GM21515 (cell line): ENCODE data around the gene ZNF747.
"Not testable (repeated sequence)": the region's sequence is repeated elsewhere in the genome, so short reads cannot be mapped to it uniquely, and the experiment has no call there.

Experiments
- ATAC-seq: cut with Tn5 transposase; IDR thresholded peaks from one replicate; pipeline ENCODE4 v1.9.1; 2021; ENCODE audit not compliant: unreplicated experiment

ZNF747 gene

DNA sequence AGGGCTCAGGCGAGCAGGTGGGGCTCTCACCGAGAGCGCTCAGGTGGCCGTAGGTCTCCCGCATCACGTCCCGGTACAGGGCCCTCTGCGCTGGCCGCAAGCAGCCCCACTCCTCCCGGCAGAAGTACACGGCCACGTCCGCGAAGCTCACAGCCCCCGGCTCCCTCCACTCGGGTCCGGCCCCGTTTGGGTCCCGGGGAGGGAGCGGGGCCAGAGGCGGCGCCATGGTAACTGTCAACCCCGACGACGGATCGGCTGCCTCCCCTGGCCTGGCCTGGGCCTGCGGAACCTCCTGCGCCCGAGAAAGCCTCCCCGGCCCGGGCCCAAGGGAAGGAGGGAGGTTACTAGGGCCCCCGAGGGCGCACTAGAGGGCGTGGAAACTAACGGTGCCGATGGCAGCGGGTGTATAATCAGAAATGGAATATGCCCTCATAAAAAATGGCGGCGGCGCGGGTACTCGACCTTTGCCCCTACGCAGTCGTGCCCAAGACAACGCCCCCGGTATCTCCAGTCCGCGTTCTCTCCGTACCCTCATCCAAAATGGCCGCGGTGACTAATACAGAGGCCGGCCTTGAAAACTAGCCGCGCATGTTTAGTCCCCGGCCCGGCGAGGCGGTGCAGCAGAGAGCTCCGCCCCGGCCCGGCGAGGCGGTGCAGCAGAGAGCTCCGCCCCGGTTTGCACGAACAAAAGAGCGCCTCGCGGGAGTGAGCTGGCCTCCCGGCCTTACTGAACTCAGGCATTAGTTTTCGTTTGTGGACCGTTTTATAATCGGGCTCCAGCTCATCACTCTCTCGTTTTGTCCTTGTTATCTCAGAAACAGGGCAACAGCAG is 23.5 kb upstream of the ZNF747 start, which contains the start of gene ZNF764:
TSS of gene ZNF764 (minus strand) at position 418 of the 832 bp plus-strand sequence. CDS start at position 226, 192 bp downstream.
- peak; percentile 86 for ATAC-seq

DNA sequence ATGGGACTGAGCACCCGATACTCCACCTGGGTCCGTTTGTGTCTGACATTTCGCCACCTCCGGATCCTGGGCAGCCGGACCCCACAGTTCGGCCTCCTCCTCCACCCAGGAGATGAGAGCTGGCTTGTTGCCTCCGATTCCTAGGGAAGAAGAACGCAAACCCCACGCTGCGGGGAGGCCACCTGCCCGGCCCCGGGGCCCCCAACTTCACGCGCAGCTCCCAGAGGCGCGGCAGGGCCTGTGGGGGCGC is 23.0 kb upstream of the ZNF747 start:
- ATAC-seq: no peak

DNA sequence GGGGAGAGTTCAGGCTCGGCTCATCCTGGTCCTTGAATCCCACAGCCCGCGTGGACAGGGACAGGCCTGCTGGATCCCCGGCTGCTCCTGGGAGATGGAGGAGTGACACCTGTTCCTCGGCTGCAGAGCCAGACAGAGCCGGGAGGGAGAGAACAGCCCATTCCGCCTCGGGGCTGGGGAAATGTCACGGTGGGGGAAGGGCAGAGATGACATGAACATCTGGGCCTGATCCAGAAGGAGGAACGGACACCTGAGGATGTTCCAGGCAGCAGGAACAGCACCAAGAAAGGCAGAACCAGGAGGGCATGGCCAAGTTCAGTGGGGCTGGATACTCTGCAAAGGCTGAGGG is 21.4 kb upstream of the ZNF747 start:
- ATAC-seq: no peak

DNA sequence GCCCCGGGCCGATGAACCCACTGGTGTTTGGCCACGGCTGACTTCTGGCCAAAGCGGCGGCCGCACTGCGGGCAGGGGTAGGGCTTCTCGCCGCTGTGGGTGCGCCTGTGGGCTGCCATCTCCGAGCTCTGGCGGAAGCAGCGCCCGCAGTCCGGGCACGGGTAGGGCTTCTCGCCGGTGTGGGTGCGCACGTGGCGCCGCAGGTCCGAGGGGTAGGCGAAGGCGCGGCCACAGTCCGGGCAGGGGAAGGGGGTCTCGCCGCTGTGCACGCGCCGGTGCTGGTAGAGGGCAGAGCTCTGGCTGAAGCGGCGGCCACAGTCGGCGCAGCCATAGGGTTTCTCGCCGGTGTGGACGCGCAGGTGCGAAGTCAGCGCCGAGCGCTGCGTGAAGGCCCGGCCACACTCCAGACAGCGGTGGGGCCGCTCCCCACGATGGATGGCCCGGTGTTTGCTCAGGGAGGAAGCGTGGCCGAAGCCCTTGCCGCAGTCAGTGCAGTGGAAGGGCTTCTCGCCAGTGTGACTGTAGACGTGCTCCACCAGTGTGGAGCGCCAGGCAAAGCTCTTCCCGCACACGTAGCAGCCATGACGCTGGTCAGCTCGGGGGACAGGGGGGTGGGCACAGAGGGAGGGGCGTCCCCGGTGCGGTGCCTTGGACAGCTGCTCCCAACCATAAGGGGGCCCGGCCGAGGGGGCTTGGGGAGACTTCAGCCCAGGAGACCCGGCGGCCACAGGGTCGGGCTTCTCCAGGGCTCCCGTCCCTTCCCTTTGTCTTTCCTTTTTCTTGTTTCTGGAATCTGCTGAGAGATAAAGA is 20.9 kb upstream of the ZNF747 start:
- no peak for ATAC-seq

DNA sequence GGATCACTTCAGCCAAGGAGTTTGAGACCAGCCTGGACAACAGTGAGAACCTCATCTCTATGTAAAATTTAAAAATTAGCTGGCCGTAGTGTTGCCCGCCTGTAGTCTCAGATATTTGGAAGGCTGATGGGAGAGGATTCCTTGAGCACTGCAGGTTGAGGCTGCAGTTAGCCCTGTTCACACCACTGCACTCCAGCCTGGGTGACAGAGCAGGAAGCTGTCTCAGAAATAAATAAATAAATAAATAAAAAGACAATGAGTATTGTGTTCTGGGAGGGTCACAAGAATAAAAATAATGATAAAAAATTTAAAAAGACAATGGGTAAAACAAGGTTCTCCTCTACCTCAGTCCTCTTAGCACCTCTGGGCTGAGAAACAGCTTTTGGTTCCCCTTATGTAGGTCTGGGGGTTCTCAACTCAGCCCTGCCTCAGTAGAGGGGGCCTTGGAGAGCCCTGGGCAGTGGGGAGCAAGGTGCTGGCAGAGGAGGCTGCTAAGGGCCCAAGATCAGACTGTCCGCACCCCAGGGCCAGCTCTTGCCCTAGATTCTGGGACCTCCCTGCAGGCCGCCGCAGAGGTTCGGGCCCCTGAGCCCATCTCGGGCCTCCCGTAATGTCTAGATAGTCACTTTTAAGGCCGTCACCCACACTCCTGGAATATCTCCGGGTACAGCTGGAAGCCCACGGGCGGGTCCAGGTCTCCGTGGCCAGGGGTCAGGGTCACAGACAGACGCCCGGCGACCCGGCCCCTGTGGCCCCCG is 20.1 kb upstream of the ZNF747 start:
- ATAC-seq: no peak

DNA sequence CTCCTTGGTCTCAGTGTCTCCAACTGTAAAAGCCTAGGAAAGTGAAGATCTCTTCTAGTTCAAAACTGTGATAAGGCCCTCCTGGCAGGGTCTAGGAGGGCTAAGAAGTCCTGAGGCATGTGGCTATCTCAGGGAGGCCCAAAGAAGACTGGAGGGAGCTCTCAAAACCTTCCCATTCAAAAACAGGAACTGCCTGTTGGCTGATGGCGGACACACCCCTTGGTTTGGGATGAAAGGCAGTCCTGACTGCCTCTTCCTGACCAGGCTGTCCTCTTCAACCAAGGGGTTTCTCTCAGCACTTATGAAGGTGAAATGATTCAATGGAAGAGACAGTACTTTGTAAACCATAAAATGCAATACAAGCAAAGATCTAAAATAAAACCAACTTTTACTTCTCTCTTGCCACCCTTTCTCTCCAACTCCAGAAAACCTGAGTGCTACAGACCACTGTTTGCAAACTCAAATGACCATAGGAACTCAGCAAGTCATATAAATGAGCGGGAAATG is 18.8 kb upstream of the ZNF747 start:
- ATAC-seq: no peak

DNA sequence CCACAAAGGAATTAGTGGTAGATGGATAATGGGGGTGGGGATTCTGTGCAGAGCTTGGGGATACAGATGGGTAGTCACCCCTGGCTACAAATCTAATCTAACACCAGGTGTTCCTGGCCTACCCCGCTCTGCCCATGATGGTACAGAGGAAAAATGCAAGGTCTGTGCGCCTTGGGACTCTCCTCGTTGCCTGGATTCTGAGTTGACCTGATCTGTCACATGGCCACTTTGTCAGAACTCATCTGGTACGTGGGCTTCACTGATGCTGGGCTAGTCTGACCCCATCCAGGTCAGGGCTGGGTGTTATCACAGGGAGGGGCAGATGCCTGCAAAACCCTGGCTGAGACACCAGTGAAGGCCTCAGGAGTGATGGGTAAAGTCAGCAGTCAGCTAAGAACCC is 18.3 kb upstream of the ZNF747 start:
- no peak for ATAC-seq

DNA sequence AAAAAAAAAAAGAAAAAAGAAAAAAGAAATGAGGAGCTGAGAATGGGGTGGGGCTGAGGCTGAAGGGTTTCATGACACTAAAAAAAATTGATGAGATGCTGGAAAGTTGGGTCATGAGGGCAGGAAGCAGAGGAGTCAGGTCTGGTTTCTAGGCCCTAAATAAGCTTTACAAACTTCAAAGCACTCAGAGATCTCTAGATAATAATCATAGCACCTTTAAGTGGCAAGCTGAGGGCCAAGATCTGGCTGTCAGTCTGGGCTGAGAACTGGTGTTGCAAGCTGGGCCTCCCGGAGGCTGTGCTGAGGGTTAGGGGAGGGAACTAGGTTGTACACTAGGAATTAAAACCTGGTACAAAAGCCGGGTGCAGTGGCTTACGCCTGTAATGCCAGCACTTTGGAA is 17.1 kb upstream of the ZNF747 start:
- no peak for ATAC-seq

DNA sequence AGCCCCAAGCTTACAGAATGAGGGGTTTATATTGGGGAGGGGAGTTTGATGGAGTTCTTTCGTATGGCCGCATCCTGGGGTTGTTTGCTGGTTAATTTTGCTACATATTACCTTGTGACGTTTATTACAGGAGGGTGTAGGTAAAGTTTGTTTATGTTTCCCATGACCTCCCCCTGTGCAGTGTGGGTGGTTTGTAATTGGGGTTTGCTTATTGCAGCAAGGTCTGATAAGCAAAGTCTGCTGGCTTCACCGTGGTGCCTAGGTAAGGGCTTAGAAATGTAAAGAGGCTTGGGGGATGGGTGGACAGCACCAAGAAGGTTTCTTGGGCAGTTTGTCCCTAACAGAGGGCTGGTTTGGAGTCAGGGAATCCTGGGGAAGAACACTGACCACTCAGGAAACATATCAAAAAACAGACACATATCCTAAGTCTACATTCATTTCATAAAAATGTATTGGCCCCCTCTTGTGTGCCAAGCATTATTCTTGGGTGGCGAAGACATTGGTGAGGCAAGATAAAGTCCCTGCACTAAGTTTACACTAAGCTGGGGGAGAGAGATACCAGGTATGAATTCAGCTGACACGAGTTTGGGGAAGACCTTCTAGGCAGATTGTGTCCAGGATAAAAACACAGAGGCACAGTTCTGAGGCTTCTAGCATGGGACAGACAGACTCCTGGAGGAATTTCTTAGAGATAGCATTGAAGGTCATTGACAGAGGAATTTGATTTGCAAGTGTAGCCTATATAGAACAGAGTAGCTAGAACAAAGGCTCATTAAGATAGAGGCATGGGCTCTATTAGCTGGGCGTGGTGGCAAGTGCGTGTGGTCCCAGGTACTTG is 14.0 kb upstream of the ZNF747 start:
- ATAC-seq: no peak

DNA sequence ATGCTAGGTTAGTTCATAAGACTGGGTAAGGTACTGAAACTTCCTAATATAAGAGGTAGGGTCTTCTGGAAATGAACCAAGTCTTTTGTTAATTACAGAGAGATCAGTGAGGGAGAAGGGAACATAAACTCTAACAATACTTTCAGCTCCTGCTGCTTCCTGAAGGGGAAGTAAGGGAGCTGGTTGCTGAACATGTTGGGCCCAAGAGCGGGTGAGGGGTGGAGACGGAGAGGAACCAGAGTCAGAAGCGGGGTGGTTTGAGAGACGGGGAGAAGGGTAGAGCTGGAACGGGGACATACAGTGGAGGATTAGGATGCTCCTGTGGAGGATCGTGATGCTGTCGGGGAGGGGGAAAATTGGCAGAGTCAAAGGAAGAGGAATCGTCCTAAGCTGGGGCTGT is 11.5 kb upstream of the ZNF747 start:
- no peak for ATAC-seq

DNA sequence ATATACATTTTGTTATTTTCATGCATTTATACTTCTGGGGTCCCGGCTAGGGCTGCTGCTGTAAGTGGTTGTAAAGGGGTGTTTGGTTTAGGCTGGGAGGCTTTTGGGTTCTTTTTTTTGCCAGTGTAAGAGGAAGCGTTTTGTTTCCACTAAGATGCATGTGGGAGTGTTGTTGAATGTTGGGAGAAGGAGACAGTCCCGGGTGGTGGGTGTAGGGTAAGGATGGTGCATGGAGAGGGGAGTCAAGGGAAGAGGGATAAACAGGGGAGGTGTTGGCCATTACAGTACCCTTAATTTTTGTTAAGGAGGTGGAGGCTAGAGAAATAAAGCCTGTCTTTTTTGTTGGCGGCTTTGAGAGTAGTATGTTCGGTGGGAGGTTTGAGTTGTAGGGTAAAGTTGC is 8.4 kb upstream of the ZNF747 start:
- ATAC-seq: no peak

DNA sequence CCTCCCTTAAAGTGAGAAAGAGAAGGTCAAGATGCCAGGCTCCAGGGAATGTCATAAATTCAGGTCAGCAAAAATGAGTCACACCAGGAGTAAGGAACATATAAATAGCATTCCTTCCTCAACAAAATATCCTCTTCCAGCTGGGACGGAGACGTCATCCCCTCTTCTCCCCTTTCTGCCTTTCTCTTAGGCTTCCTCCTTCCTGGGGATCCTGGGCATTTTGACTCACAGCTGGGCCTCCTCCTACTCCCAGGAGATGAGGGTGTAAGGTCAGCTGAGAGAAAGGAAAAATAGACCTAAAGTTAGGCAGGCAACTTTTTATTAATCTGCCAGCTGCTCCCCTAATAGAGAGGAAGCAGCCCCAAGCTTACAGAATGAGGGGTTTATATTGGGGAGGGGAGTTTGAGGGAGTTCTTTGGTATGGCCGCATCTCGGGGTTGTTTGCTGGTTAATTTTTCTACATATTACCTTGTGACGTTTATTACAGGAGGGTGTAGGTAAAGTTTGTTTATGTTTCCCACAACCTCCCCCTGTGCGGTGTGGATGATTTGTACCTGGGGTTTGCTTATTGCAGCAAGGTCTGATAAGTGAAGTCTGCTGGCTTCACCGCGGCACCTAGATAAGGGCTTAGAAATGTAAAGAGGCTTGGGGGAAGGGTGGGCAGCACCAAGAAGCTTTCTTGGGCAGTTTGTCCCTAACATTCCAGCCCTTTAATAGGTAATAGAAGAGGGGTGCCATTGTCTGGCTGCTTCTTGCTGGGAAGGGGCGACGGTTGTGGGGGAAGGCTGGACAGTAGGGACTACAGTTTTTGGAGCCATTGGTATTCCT is 7.1 kb upstream of the ZNF747 start:
- ATAC-seq: no peak

DNA sequence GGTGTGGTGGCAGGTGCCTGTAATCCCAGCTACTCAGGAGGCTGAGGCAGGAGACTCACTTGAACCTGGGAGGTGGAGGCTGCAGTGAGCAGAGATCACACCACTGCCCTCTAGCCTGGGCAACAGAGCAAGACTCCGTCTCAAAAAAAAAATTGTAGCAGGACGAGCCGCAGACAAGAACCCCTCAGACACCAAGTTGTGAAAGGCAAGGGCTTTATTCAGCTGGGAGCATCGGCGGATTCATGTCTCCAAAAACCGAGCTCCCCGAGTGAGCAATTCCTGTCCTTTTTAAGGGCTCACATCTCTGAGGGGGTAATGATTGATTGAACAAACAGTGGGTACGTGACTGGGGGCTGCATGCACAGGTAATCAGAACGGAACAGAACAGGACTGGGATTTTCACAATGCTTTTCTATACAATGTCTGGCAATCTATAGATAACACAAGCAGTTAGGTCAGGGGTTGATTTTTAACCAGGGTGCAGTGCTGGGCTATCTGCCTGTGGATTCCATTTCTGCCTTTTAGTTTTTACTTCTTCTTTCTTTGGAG is 6.3 kb upstream of the ZNF747 start:
- ATAC-seq: not testable (repeated sequence)

DNA sequence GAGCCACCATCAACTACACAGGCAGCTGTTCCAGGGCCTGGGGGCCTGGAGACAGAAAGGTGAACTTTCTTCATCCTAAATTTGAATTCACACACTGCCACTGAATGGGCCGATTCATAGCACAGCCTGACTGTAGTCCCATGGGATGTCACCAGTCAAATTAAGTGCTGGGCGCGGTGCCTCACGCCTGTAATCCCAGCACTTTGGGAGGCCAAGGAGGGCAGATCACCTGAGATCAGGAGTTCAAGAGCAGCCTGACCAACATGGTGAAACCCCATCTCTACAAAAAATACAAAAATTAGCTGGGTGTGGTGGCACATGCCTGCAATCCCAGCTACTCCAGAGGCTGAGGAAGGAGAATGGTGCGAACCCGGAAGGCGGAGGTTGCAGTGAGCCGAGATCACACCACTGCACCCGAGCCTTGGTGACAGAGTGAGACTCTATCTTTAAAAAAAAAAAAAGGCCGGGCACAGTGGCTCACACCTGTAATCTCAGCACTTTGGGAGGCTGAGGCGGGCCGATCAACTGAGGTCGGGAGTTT is 5.4 kb upstream of the ZNF747 start:
- not testable (repeated sequence) for ATAC-seq

DNA sequence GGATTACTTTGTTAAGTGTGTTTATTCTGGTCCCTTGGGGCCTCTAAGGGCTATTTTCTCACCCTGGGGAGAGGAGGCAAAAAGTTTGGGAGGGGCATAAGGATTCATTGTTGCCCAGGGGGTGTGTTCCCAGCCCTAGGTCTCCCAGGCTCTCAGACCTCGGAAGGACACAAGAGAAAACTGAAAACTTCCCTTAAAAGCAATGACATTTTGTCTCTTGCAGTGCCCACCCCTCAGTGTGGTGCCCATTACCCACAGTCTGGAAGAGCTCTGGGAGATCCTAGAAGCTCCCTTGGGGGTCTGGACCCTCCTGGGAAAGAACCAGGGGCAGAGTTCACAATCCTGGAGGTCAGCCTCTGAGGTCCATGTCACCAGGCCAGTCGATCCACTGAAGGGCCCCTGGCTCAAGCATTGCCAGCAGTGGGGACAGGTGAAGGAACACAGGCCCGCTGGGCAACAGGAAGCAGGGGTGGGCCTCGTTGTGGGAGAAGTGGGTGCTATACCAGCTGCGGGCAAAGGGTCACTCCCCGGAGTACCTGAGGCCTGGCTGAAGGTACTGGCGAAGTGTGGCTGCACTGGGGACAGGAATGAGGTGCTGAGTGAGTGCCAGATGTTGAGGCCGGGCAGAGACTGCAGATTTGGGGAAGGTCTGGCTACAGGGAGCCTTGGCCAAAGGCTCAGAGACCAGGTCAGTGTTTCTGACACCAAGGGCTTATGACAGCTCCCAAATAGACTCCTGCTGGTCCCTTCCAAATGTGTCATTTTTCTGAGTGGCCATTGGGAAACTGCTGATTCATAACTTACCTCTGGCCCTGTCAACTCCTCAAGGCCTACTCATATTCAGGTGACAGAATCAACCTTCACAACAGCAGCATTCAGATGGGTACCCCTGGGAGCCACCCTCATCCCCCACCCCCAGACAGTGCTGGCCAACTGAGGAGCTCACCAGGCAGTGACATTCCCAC is 4.6 kb upstream of the ZNF747 start:
- no peak for ATAC-seq

DNA sequence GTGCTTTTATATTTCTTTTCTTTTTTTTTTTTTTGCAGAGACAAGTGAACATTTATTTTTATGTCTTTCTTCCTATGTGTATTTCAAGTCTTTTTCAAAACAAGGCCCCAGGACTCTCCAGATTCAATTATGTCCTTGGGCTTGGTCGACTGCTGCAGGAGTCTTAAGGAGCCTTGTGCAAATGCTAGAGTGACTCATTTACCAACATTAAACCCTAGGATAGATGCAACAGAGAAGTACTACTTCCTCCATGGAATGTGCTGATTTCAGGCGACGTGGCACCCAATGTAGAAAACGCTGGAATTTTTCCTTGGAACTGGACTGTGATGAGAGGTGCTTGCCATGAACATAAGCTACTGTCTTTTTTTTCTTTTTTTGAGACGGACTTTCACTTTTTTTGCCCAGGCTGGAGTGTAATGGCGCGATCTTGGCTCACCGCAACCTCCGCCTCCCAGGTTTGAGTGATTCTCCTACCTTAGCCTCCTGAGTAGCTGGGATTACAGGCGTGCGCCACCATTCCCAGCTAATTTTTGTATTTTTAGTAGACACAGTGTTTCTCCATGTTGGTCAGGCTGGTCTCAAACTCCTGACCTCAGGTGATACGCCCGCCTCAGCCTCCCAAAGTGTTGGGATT is 1.9 kb upstream of the ZNF747 start:
- not testable (repeated sequence) for ATAC-seq

DNA sequence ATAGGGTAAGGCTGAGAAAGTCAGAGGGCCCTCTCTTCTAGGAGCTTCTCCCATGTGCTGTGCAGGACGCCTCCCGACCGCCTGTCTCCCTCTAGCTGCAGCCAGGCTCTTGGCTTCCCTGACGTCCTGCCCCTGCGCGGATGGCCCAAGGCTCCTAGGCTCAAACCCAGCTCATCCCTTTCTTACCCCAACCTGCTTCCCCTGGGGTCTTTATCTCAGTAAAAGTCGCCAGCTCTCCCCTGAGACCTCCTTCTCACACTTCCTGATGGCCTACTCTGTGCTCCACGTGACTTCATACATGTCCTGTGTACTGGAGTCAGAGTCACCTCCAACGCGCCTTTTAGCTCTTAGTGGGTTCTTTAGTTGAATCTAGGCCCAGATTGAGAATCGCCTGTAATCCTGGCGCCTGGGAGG is 1.1 kb upstream of the ZNF747 start:
- ATAC-seq: peak; percentile 37
